ENCODE measurements around the gene SLC8A1. TPM values are rescaled to one million over a fixed set of nuclear protein-coding genes. Genes with fewer than 3 reads are reported as not detected.

SLC8A1 gene
- total RNA-seq, 1 donor from 2014 or later, result 4.2 TPM

DNA sequence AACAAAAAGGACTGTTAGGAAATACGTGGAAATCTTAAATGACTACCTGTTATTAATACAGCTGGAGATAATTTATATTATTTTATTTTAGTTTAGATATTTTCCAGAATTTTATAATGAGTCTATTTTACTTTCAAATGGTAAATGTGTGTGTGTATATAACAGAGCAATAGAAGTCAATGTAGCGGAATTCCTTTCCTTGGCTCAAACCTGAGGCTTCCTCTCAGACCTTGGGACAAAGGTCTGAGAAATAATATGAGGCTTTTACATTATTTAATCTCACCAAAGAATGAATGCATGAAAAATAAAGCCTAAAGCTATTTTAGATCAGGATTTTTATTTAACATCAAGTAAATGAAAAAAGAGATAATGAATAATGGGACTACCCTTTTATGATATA, 65.7 kb downstream of the SLC8A1 start:
- TF ChIP-seq, protein P1, sequence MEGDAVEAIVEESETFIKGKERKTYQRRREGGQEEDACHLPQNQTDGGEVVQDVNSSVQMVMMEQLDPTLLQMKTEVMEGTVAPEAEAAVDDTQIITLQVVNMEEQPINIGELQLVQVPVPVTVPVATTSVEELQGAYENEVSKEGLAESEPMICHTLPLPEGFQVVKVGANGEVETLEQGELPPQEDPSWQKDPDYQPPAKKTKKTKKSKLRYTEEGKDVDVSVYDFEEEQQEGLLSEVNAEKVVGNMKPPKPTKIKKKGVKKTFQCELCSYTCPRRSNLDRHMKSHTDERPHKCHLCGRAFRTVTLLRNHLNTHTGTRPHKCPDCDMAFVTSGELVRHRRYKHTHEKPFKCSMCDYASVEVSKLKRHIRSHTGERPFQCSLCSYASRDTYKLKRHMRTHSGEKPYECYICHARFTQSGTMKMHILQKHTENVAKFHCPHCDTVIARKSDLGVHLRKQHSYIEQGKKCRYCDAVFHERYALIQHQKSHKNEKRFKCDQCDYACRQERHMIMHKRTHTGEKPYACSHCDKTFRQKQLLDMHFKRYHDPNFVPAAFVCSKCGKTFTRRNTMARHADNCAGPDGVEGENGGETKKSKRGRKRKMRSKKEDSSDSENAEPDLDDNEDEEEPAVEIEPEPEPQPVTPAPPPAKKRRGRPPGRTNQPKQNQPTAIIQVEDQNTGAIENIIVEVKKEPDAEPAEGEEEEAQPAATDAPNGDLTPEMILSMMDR (conservative IDR thresholded peaks at IDR 0.05), result no peak
- no peak overlapping the region for H3K27ac Mint-ChIP-seq (ENCODE audit: unreplicated experiment)

DNA sequence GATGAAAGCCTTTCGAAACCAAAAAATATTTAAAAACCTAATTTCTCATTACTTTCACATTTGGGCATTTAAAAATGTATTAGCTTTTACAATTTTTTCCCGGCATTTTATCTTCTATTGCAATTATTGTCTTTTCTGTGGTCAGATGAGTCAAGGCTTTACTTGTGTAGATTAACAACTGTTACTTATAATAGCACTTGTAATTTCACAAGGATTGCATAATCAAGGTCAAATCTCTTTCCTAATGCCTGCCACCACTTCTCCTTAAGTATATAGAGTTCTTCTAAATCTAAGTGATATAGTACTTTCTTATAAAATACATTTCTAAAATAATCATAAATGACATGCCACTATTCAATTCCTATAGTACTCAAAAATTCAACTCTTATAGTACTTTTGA, 67.2 kb downstream of the SLC8A1 start:
- H3K4me3 Mint-ChIP-seq, result no peak overlapping the region
- TF ChIP-seq, protein P1 (conservative IDR thresholded peaks at IDR 0.05), result no peak

More for the DNA sequence above, 65.7 kb downstream of the SLC8A1 start:
- Mint-ChIP-seq H3K27me3 (ENCODE audit: low read depth) (no peaks in the 10 kb centered on the region), H3K4me1 (no peaks in the 10 kb centered on the region), H3K36me3 (ENCODE audit: low read depth) (peaks cover 5% of the 10 kb centered on the region), H3K4me3 (no peak overlapping the region), H3K9me3 (peaks cover 7% of the 10 kb centered on the region)
- no peak for DNase-seq (ENCODE audit: low read depth, low spot score)

GRCh38 chr2:40384233-40384632, 67.7 kb downstream of the SLC8A1 start:
- DNase-seq (ENCODE audit: low read depth, low spot score), result no peak
- Mint-ChIP-seq H3K9me3 (peaks cover 11% of the 10 kb centered on the region), H3K4me3 (no peak overlapping the region), H3K36me3 (ENCODE audit: low read depth) (peaks cover 5% of the 10 kb centered on the region), H3K27me3 (ENCODE audit: low read depth) (no peaks in the 10 kb centered on the region), H3K27ac (ENCODE audit: unreplicated experiment) (no peak overlapping the region), H3K4me1 (no peaks in the 10 kb centered on the region)
- TF ChIP-seq, protein P1 (conservative IDR thresholded peaks at IDR 0.05), result no peak

More for the DNA sequence above, 67.2 kb downstream of the SLC8A1 start:
- no peak for DNase-seq (ENCODE audit: low read depth, low spot score)
- Mint-ChIP-seq H3K27me3 (ENCODE audit: low read depth) (no peaks in the 10 kb centered on the region), H3K36me3 (ENCODE audit: low read depth) (peaks cover 5% of the 10 kb centered on the region), H3K27ac (ENCODE audit: unreplicated experiment) (no peak overlapping the region), H3K9me3 (peaks cover 8% of the 10 kb centered on the region), H3K4me1 (no peaks in the 10 kb centered on the region)

DNA sequence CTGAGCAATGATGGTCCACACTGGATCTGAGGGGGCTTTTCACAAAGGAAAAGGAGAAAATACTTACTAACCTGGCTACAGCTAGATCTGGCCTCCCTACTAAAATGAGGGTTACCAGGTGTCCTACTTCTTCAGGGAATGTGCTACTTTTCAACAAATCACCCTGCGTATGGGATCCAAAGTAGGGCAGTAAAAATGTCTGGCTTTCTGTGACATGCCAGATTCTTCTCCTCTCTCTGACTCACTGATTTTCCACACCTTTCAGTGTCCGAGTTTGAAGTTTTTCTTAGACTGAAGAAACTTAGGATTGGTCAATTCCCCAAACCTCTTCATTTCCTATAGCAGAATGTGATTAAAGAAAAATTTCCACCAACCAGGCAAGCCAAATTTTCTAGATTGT, 71.2 kb downstream of the SLC8A1 start:
- peaks cover 5% of the 10 kb centered on the region for H3K36me3 Mint-ChIP-seq (ENCODE audit: low read depth)
- TF ChIP-seq, protein P1 (conservative IDR thresholded peaks at IDR 0.05), result no peak
- H3K9me3 Mint-ChIP-seq, result peaks cover 11% of the 10 kb centered on the region
- DNase-seq (ENCODE audit: low read depth, low spot score), result no peak
- no peaks in the 10 kb centered on the region for H3K4me1 Mint-ChIP-seq
- H3K27ac Mint-ChIP-seq (ENCODE audit: unreplicated experiment), result no peak overlapping the region
- H3K27me3 Mint-ChIP-seq (ENCODE audit: low read depth), result no peaks in the 10 kb centered on the region
- no peak overlapping the region for H3K4me3 Mint-ChIP-seq

- Mint-ChIP-seq H3K27ac (ENCODE audit: unreplicated experiment) (no peak overlapping the region), H3K36me3 (ENCODE audit: low read depth) (peaks cover 5% of the 10 kb centered on the region), H3K4me3 (no peak overlapping the region), H3K27me3 (ENCODE audit: low read depth) (no peaks in the 10 kb centered on the region), H3K9me3 (peaks cover 11% of the 10 kb centered on the region), H3K4me1 (no peaks in the 10 kb centered on the region)
- TF ChIP-seq, protein P1 (conservative IDR thresholded peaks at IDR 0.05), result no peak
- DNase-seq (ENCODE audit: low read depth, low spot score), result no peak
Measured at GRCh38 chr2:40380041-40380440, 71.8 kb downstream of the SLC8A1 start.

All from neural crest cell (in vitro differentiated cells).